Sciatic nerve (tissue), 2 donors: Measurements from ENCODE around the gene CDHR5. TPM values are rescaled to one million over a fixed set of nuclear protein-coding genes. Genes with fewer than 3 reads are reported as not detected.
"Not testable (repeated sequence)": the region's sequence is repeated elsewhere in the genome, so short reads cannot be mapped to it uniquely, and the experiment has no call there.

Source experiments
- ATAC-seq: fragments of 200-7000 bp; cut with Tn5 transposase; one replicate; pipeline ENCODE4 v1.9.1; 2020; ENCODE audit warnings: mild to moderate bottlenecking, moderate library complexity
- DNase-seq: peaks from one replicate; pipeline ENCODE4 v3.0.0-alpha.2; 2020; ENCODE audit warnings: low spot score
- intact Hi-C: fragments of 100-400 bp; cut with DNase I; formaldehyde crosslinking; loops from one replicate; pipeline ENCODE4 v1.14.2; 2022
- total RNA-seq: library from RNA; stranded (reverse); fragmentation: NEBNext Ultra II Directional; extraction: Animal tissue kit (Norgen Biotek cat#: 25700); gene quantifications from one replicate; pipeline ENCODE4 v1.2.1, GENCODE V29; 2021
- donor health status: DM: no; HTN: no; CAD: no.
- donor health status: DM: no; HTN: no; CAD: no.

CDHR5 gene
- total RNA-seq, 1 donor from 2014 or later = not detected

DNA sequence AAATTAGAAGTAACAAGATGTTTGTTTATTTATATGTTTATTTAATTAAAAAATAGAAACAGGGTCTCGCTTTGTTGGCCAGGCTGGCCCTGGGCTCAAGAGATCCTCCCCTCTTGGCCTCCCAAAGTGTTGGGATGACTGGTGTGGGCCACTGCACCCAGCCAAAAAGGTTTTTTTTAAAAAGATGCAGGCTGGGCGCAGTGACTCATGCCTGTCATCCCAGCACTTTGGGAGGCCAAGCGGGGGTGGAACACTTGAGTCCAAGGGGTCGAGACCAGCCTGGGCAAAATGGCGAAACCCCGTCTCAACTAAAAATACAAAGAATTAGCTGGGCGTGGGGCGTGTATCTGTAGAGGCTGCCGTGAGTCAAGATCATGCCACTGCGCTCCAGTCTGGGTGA lies 25.7 kb upstream of the CDHR5 start:
- DNase-seq = no peak
- intact Hi-C loops = no loop called here
- ATAC-seq = no peak

DNA sequence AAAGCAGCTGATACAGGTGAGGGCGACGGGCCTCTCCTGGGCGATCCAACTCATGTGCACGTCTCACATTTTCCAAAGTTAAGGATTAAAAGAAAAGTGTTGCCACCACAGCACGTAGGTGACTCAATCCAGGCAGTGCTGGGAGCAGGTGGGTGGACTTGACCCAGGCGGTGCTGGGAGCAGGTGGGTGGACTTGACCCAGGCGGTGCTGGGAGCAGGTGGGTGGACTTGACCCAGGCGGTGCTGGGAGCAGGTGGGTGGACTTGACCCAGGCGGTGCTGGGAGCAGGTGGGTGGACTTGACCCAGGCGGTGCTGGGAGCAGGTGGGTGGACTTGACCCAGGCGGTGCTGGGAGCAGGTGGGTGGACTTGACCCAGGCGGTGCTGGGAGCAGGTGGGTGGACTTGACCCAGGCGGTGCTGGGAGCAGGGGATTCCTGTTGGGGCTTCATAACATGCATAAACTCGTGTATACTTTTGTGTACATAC lies 23.0 kb upstream of the CDHR5 start:
- DNase-seq, intact Hi-C loops, ATAC-seq: not testable (repeated sequence)

DNA sequence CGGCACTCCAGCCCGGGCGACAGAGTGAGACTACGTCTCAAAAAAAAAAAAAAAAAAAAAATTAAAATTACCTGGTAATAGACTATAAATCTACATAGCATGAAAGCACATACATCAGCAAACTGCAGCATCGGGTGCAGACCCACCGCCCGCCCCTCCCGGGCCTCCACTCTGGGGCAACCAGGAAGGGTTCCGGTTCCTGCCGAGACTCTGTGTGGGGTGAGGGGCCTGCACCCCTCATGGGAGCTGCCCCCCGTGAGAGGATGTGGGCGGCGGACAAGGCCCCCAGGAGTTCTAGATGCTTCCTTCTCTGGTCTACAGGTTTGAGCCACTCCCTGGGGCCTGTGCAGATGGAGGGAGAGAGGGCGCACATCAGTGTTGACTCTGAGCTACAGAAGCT lies 21.5 kb upstream of the CDHR5 start:
- no peak for ATAC-seq
- intact Hi-C loops = no loop called here
- no peak for DNase-seq

DNA sequence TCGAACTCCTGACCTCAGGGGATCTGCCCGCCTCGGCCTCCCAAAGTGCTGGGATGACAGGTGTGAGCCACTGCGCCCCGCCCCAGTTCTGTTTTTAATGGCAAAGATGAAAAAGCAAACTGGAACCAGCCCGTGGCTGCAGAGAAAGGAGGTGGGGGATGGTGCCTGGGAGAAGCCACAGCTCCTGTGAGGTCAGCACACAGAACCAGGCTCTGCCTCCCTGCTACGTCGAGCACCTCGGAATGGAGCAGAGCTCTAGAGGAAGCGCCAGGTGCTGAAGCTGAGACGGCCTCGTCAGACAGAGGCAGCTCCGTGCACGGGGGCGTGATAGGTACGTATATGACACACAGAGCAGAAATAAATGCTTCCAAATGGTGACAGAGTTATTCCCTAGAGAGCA lies 20.8 kb upstream of the CDHR5 start:
- no peak for ATAC-seq
- no peak for DNase-seq
- intact Hi-C loops = no loop called here

DNA sequence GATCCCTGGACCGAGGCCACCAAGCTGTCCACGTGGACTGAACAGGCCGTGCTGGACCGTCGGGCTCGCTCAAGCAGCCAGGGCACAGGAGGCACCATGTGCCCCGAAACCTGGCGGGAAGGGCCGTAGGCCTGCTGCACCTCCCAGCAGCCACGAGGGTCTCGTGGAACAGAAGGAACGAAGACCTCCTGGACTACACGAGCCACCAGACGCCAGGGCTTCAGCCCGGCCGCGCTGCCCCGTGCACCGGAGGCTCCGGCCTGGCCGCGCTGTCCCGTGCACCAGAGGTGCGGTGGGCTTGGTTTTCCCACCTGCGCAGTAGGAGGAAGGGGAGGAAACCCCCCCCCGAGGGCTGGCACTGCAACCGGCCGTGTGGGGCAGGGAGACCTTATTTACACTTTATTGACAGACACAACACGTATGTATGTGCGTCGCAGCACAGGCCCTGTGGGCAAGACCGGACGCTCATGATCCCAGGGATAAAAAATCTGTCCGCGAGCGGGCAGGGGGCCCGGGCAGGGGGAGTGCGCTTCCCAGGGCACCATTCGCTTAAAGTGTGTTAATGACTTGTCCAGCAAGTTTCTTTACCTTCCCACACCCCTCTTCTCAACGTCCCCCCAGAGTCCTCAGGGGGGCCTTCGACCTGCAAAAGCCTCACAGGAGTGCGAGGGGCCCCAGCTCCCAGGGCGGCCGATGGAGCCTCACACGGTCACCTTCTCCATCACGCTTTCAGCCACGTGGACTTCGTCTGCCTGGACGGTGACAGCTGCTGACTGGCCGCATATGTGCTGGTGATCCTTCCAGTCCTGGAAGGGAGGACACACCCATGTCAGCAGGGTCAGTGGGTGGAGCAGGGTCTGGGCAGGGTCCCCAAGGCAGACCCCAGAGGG lies 19.3 kb upstream of the CDHR5 start:
- DNase-seq (no peak), ATAC-seq (no peak)
- intact Hi-C loops = no loop called here

DNA sequence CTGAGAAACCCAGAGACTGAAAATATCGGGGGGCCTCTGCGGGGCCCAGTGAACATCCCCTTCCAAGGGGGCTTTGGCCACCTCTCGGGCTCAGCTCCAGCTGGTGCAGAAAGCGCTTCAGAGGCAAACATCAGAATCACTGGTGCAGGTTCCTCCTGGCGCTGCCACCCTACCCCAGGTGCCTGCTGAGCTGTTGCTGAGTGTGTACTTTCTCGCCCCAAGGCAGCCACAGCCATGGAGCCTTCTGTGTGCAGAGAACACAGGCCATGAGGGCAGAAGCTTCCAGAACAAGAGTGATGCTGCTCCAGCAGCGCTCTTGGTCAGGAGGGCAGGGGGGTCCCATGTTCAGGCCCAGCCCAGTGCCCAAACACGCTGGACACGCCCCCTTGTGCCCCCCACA lies 18.6 kb upstream of the CDHR5 start:
- no peak for ATAC-seq
- intact Hi-C loops = no loop called here
- no peak for DNase-seq

DNA sequence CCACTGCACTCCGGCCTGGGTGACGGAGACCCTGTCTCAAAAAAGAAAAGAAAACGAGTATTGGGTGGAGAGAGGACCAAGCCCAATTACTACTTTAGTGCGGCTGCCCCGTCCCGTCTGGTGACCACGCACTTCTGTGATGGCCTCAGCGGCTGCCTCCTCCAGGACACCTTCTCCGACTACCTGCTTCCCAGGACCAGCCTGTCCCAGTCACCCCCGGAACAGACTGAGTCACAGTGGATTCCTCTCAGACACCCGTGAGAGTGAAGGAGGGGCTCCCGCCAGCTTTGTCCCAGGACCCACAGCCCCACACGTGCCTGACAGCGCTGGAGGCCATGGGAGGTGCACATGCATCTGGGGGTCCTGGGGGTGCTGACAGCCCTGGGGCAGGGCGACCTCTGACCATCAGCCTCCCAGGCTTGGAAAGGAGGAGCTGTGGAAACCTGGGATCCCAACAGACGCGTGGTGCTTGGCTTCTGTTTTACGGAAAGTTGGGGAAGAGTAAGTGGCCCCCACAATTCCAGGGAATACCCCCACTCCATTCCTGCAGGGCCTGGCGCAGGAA lies 17.1 kb upstream of the CDHR5 start:
- DNase-seq (no peak), ATAC-seq (no peak)
- intact Hi-C loops = no loop called here

DNA sequence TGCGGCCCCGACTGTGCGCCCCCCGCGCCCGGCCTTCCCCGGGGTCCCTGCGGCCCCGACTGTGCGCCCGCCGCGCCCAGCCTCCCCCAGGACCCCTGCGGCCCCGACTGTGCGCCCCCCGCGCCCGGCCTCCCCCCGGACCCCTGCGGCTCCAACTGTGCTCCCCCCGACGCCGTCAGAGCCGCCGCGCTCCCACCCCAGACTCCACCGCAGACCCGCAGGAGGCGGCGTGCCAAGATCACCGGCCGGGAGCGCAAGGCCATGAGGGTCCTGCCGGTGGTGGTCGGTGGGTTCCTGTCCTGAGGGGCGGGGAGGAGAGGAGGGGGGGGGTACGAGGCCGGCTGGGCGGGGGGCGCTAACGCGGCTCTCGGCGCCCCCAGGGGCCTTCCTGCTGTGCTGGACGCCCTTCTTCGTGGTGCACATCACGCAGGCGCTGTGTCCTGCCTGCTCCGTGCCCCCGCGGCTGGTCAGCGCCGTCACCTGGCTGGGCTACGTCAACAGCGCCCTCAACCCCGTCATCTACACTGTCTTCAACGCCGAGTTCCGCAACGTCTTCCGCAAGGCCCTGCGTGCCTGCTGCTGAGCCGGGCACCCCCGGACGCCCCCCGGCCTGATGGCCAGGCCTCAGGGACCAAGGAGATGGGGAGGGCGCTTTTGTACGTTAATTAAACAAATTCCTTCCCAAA lies 15.4 kb upstream of the CDHR5 start:
- ATAC-seq = no peak
- intact Hi-C loops = no loop called here
- no peak for DNase-seq

DNA sequence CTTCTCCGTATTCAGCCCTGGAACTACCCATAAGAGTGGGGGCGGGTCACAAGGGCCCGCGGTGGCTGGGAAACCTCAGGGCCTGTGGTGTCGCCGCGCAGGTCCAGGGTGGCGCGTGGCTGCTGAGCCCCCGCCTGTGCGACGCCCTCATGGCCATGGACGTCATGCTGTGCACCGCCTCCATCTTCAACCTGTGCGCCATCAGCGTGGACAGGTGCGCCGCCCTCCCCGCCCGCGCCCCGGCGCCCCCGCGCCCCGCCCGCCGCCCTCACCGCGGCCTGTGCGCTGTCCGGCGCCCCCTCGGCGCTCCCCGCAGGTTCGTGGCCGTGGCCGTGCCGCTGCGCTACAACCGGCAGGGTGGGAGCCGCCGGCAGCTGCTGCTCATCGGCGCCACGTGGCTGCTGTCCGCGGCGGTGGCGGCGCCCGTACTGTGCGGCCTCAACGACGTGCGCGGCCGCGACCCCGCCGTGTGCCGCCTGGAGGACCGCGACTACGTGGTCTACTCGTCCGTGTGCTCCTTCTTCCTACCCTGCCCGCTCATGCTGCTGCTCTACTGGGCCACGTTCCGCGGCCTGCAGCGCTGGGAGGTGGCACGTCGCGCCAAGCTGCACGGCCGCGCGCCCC lies 14.7 kb upstream of the CDHR5 start:
- DNase-seq (no peak), ATAC-seq (no peak)
- intact Hi-C loops = no loop called here

DNA sequence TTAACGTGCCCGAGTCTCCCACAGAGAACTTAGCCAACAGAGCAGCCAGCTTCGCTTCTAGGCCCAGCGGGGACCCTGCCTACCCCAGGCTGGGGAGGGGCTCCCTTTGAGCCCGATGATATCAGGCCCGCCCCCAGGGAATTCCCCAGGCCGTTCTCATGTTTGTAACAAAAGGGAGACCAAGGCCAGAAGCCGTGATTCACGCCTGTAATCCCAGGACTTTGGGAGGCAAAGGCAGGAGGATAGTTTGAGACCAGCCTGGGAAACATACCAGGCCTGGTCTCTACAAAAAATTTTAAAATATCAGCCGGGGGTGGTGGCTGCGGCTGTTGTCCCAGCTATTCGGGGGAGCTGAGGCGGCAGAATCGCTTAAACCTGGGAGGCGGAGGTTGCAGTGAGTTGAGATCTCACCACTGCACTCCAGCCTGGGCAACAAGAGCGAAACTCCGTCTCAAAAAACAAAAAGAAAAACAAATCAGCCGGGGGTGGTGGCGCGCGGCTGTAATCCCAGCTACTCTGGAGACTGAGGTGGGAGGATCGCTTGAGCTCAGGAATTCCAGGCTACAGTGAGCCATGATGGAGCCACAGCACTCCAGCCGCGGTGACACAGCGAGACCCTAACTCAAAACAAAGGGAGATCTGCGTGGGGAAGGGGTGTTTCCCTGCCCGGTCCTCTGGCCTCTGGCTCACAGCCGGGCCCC lies 14.0 kb upstream of the CDHR5 start:
- ATAC-seq = no peak
- no peak for DNase-seq
- intact Hi-C loops = no loop called here

DNA sequence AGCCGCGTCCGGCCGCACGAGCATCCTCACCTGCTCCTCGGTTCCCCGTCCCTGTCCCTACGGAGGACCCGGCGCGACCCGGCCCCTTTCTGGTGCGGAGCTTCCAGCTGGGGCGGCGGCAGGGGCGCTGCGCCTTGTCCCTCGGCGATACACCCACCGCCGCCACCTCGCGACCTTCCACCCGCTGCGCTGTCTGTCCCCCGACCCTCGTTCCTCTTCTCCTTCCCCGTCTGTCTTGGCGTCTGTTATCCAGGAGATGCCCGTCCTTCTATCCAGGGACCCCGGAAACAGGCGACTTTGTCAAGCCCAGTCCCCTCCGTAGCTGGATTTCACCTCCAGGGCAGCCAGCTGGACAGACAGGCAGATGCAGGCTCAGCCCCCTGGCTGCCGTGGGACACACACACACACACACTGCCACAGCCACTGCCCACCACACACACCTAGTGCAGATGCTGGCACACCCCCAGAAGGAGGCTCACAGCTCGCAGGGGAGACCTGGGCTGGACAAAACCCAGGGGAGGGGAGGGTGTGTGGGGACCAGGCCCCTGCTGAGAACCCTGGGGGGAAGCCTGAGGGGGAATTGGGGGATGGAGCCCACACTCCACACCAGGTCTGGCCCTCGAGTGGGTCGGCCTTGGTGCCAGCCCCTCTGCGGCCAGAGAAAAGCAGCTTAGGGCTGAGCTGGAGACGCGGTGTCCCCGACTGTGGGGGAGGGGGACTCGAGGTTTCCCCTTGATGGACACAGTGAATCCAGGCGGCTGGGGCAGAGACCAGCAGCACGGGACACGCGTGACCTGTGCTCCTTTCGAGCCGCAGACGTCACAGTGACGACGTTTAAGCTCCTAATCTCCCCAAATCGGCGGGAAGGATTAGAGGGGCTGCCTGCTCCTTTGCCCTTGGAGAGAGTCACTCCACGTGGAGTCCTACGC lies 13.1 kb upstream of the CDHR5 start:
- DNase-seq (no peak), ATAC-seq (no peak)
- intact Hi-C loops = no loop called here

DNA sequence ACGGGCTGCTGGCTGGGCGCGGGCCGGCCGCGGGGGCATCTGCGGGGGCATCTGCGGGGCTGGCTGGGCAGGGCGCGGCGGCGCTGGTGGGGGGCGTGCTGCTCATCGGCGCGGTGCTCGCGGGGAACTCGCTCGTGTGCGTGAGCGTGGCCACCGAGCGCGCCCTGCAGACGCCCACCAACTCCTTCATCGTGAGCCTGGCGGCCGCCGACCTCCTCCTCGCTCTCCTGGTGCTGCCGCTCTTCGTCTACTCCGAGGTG lies 12.5 kb upstream of the CDHR5 start:
- DNase-seq (no peak), ATAC-seq (no peak)
- intact Hi-C loops = no loop called here

DNA sequence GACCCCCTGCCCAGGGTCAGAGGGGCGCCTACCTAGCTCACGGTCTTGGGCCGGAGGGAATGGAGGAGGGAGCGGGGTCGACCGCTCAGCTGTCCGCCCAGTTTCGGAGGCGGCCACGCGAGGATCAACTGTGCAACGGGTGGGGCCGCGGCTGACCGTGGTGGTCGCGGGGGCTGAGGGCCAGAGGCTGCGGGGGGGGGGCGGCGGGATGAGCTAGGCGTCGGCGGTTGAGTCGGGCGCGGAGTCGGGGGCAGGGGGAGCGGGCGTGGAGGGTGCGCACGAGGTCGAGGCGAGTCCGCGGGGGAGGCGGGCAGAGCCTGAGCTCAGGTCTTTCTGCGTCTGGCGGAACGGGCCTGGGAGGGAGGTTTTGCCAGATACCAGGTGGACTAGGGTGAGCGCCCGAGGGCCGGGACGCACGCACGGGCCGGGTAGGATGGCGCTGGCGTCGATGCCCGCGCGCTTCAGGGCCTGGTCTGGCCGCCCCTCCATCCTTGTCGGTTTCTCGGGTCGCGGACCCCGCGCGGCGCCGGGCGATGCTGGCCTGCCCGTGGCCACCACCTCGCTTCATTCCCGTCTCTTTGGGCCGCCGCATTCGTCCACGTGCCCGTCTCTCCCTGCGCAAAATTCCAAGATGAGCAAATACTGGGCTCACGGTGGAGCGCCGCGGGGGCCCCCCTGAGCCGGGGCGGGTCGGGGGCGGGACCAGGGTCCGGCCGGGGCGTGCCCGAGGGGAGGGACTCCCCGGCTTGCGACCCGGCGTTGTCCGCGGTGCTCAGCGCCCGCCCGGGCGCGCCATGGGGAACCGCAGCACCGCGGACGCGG lies 12.0 kb upstream of the CDHR5 start, which contains the start of gene DRD4:
Gene DRD4 (plus strand): TSS at position 759 of the 822 bp plus-strand sequence. CDS start 36 bp downstream, at position 795.
- intact Hi-C loops = no loop called here
- DNase-seq = no peak

DNA sequence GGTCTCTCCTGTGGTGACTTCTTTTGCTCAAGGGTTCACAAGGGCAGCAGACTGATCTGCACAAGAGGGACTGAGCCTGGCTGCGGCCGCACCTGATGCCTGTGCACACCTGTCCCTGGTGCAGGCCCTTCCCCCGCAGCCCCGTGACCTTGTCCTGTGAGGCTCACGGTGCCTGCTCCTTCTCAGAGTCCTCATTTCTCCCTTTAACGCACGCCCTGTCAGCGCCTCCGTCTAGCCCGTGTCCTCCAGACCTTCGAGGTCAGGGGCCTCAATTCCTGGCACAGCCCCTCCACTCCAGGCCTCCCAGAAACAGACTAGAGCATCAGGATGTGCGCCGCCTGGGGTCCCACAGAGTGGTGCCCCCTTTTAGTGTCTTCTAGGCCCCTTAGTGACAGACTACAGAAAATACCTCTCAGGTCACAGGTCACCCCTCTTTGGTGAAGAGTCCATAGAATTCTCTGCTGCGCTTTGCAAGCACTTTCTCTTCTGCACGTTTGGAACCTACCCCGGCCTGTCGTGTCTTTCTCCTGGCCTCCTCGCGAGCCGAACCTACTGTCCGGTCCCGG lies 11.3 kb upstream of the CDHR5 start:
- intact Hi-C loops = no loop called here
- no peak for ATAC-seq
- no peak for DNase-seq

More for the DNA sequence above, 12.0 kb upstream of the CDHR5 start, which contains the start of gene DRD4:
- ATAC-seq = peak; percentile 51

DNA sequence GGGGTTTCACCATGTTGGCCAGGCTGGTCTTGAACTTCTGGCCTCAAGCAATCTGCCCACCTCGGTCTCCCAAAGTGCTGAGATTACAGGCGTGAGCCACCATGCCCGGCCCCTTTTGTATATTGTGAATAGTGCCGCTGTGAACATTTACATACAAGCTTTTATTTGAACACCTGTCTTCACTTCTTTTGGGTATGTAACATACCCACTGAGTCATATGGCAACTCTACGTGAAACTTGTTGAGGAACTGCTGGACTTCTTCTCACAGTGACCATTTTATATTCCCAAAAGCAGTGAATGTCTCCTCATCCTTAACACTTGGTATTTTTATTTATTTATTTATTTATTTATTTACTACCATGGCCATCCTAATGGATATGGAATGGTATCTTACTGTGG lies 6.1 kb upstream of the CDHR5 start:
- intact Hi-C loops = no loop called here
- no peak for DNase-seq
- no peak for ATAC-seq

DNA sequence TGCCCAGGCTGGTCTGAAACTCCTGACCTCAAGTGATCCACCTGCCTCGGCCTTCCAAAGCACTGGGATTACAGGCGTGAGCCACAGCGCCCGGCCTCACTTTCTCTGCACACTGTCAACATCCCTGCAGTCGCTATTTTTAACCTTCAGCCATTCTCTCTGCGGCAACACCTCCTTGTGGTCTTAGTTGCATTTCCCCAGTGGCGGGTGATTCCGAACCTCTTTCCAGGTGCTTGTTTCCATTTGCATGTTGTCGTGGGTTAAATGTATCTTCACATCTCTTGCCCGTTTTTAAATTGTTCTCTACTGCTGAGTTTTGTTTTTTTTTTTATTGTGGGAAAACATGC lies 4.5 kb upstream of the CDHR5 start:
- DNase-seq = no peak
- intact Hi-C loops = no loop called here
- no peak for ATAC-seq

DNA sequence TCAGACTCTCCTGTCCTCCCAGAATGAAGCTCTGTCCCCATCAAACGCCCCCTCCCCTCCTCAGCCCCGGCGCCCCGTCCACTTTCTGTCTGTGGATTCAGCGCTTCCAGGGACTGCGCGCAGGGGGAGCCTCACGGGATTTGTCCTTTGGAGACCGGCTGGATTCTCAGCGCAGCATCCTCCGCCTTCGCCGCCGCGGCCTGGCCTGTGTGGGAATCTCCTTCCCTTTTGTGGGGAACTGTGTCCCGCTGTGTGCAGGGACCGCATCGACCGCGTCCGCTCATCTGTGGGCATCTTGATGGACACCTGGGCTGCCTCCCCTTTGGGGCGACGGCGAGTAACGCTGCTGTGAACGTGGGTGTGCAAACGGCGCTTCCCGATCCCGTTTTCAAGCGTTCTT lies 3.3 kb upstream of the CDHR5 start:
- ATAC-seq = no peak
- intact Hi-C loops = no loop called here

More for the DNA sequence above, 3.3 kb upstream of the CDHR5 start:
- DNase-seq = no peak
